GM23248 (cell line): ENCODE data around the gene POLRMT. TPM values are rescaled to one million over a fixed set of nuclear protein-coding genes. Genes with fewer than 3 reads are reported as not detected.

ENCODE experiments used
- DNase-seq: peaks from one replicate; pipeline ENCODE4 v3.0.0-alpha.2; 2015
- H2AFZ ChIP-seq: fragments of 200-600 bp; sonication (generic); 2 replicates; pipeline ENCODE4 v1.6.1; 2016; ENCODE audit warnings: antibody characterized with exemption
- H3F3A ChIP-seq: fragments of 200-600 bp; sonication (generic); 2 replicates; pipeline ENCODE4 v1.6.1; 2016; ENCODE audit warnings: mild to moderate bottlenecking, antibody characterized with exemption, mixed run types; ENCODE audit not compliant: insufficient read depth
- H3K27ac ChIP-seq: fragments of 200-600 bp; sonication (generic); 2 replicates; pipeline ENCODE4 v1.5.1; 2016; ENCODE audit warnings: mild to moderate bottlenecking
- H3K27me3 ChIP-seq: fragments of 200-600 bp; sonication (generic); replicated peaks from 2 replicates; pipeline ENCODE4 v1.6.1; 2016; ENCODE audit warnings: mild to moderate bottlenecking; ENCODE audit not compliant: insufficient read depth
- H3K36me3 ChIP-seq: fragments of 200-600 bp; sonication (generic); 2 replicates; pipeline ENCODE4 v1.6.1; 2016; ENCODE audit warnings: low read depth, mild to moderate bottlenecking
- H3K4me1 ChIP-seq: fragments of 200-600 bp; sonication (generic); 2 replicates; pipeline ENCODE4 v1.6.1; 2016; ENCODE audit warnings: mild to moderate bottlenecking; ENCODE audit not compliant: insufficient read depth
- H3K4me2 ChIP-seq: fragments of 200-600 bp; sonication (generic); one replicate; pipeline ENCODE4 v1.6.1; 2016; ENCODE audit warnings: mild to moderate bottlenecking; ENCODE audit not compliant: unreplicated experiment
- H3K4me3 ChIP-seq: fragments of 200-600 bp; sonication (generic); 2 replicates; pipeline ENCODE4 v1.5.1; 2016; ENCODE audit warnings: mild to moderate bottlenecking
- H3K79me2 ChIP-seq: fragments of 200-600 bp; sonication (generic); 2 replicates; pipeline ENCODE4 v1.6.1; 2016; ENCODE audit warnings: mild to moderate bottlenecking; ENCODE audit not compliant: insufficient read depth
- H3K9ac ChIP-seq: fragments of 200-600 bp; sonication (generic); 2 replicates; pipeline ENCODE4 v1.6.1; 2016; ENCODE audit warnings: mild to moderate bottlenecking
- H3K9me2 ChIP-seq: fragments of 200-600 bp; sonication (generic); 2 replicates; pipeline ENCODE4 v1.6.1; 2016; ENCODE audit warnings: mixed run types, mild to moderate bottlenecking, moderate library complexity; ENCODE audit not compliant: insufficient read depth
- H3K9me3 ChIP-seq: fragments of 200-600 bp; sonication (generic); one replicate; pipeline ENCODE4 v1.6.1; 2017; ENCODE audit warnings: low read depth
- H4K20me1 ChIP-seq: fragments of 200-600 bp; sonication (generic); 2 replicates; pipeline ENCODE4 v1.6.0; 2016; ENCODE audit not compliant: insufficient read depth
- EZH2 ChIP-seq: fragments of 200-600 bp; sonication (generic); IDR thresholded peaks from 2 replicates; pipeline ENCODE4 v1.6.1; 2018; ENCODE audit warnings: antibody characterized with exemption, mild to moderate bottlenecking; ENCODE audit not compliant: insufficient read depth, poor library complexity, severe bottlenecking
- EZH2phosphoT487 ChIP-seq: fragments of 200-600 bp; sonication (generic); IDR thresholded peaks from 2 replicates; pipeline ENCODE4 v1.6.1; 2018; ENCODE audit warnings: antibody characterized with exemption, moderate library complexity, mild to moderate bottlenecking, low read depth; ENCODE audit not compliant: insufficient read depth
- WGBS, 2 experiments: methylation state at CpG; one replicate each; pipeline ENCODE4 v1.1.6; 2015 to 2017; ENCODE audit warnings: low lambda C conversion rate in 2 of 2, low coverage in 1 of 2; ENCODE audit errors: missing lambda C conversion rate in 2 of 2; 5-methylcytosine and 5-hydroxymethylcytosine counted together
- in situ Hi-C: fragments of 300-500 bp; cut with MboI; formaldehyde crosslinking; loops from 2 replicates; pipeline ENCODE4 v1.15.0; 2020
- polyA plus RNA-seq: library from polyadenylated mRNA; unstranded; fragments of >200 nt; fragmentation: Nextera tagmentation; extraction: Ambion mirVana; gene quantifications from 2 replicates; pipeline ENCODE4 v1.2.1, GENCODE V29; 2016
- total RNA-seq: library from RNA; depleted of rRNA; stranded (reverse); fragments of >200 nt; shearing (Covaris generic); gene quantifications from 2 replicates; pipeline ENCODE4 v1.2.3, GENCODE V29; 2014

Gene POLRMT
- total and polyA plus RNA-seq, 2 experiments from 2014 or later: 23.6 to 36.2 TPM

DNA sequence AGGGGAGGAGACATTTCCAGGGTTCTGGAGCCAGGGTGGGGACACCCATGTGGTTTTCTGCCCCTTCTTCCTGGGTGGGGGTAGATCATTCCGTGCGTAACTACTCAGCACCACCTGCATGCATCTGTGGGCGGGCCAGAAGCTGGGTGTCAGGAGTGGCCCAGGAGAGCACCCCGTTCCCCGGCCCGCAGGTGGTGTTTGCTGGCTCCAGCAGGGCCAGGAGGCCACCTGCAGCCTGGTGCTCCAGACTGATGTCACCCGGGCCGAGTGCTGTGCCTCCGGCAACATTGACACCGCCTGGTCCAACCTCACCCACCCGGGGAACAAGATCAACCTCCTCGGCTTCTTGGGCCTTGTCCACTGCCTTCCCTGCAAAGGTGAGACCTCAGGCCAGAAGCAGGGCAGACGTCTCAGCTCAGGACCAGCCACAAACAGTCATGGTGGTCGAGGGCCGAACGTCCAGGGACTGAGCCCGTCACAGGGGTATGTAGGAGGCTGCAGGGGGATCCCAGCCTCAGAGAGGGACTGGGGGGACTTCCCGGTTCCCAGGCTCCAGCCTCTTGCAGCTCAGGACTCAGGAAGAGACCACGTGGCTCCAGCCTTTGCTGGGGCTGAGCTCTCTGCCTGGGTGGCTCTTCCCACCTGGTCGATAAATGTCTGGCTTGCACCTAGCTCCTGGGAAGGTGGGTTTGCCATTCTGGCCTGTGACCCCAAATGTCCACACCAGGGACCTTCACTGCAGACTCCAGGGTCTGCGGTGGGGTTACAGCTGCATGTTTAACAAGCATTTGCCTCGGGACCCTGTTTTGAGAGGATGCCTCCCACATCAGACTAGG, 44.5 kb upstream of the POLRMT start:
- H3K4me3 ChIP-seq: peak overlapping the region; percentile 78
- peak; percentile 42 for DNase-seq
- WGBS, 2 experiments: 36 to 37% methylated on average over 18 to 21 of the region's 22 CpGs

DNA sequence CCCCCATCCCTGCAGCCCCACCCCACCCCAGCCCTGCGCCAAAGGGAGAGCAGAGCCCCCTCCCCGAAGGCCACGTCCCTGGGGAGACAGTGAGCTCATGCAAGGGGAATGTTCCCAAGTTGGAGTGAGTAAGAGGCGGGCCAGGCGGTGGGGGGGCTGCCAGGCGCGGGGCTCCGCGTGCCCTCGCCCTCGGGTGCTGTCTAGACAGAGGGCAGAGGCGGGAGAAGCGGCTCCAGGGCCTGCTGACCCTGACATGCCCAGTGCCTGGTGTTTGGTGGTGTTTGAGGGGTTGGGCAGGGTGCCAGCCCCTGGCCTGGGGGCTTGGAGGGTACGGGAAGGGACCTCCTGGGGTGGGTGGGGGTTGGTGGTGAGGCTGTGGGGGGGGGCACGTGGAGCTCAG, 43.9 kb upstream of the POLRMT start:
- H3F3A ChIP-seq: no peaks in the 10 kb centered on the region; the same call in 1 of the 2 replicates
- H3K9me3 ChIP-seq: no peaks in the 10 kb centered on the region
- H3K4me3 ChIP-seq: peak overlapping the region; percentile 78
- peak overlapping the region; percentile 84 for H3K9ac ChIP-seq
- in situ Hi-C loops: no loop called here
- no peak overlapping the region for H2AFZ ChIP-seq
- no peaks in the 10 kb centered on the region for H3K9me2 ChIP-seq
- H3K4me1 ChIP-seq: peaks cover 5% of the 10 kb centered on the region; the same call in 1 of the 2 replicates
- peak; percentile 93 for DNase-seq
- no peaks in the 10 kb centered on the region for H3K36me3 ChIP-seq
- no peaks in the 10 kb centered on the region for H3K27me3 ChIP-seq
- WGBS, 2 experiments: 1 to 2% methylated on average over 11 to 15 of the region's 15 CpGs
- H3K4me2 ChIP-seq: peak overlapping the region; percentile 87
- TF ChIP-seq EZH2phosphoT487 (no peak), EZH2 (no peak)
- H3K27ac ChIP-seq: peak overlapping the region; percentile 48
- no peaks in the 10 kb centered on the region for H4K20me1 ChIP-seq
- peaks cover 19% of the 10 kb centered on the region; the same call in 1 of the 2 replicates for H3K79me2 ChIP-seq

More for the DNA sequence above, 44.5 kb upstream of the POLRMT start:
- peak overlapping the region; percentile 87 for H3K4me2 ChIP-seq
- H3K9me3 ChIP-seq: no peaks in the 10 kb centered on the region
- in situ Hi-C loops: no loop called here
- peak overlapping the region; percentile 48 for H3K27ac ChIP-seq
- H3K9me2 ChIP-seq: no peaks in the 10 kb centered on the region
- no peak overlapping the region for H2AFZ ChIP-seq
- H3K27me3 ChIP-seq: no peaks in the 10 kb centered on the region
- no peaks in the 10 kb centered on the region; the same call in 1 of the 2 replicates for H3F3A ChIP-seq
- TF ChIP-seq EZH2 (no peak), EZH2phosphoT487 (no peak)
- H3K9ac ChIP-seq: peak overlapping the region; percentile 84
- H3K4me1 ChIP-seq: peaks cover 5% of the 10 kb centered on the region; the same call in 1 of the 2 replicates
- no peaks in the 10 kb centered on the region for H4K20me1 ChIP-seq
- H3K79me2 ChIP-seq: peaks cover 19% of the 10 kb centered on the region; the same call in 1 of the 2 replicates
- no peaks in the 10 kb centered on the region for H3K36me3 ChIP-seq

DNA sequence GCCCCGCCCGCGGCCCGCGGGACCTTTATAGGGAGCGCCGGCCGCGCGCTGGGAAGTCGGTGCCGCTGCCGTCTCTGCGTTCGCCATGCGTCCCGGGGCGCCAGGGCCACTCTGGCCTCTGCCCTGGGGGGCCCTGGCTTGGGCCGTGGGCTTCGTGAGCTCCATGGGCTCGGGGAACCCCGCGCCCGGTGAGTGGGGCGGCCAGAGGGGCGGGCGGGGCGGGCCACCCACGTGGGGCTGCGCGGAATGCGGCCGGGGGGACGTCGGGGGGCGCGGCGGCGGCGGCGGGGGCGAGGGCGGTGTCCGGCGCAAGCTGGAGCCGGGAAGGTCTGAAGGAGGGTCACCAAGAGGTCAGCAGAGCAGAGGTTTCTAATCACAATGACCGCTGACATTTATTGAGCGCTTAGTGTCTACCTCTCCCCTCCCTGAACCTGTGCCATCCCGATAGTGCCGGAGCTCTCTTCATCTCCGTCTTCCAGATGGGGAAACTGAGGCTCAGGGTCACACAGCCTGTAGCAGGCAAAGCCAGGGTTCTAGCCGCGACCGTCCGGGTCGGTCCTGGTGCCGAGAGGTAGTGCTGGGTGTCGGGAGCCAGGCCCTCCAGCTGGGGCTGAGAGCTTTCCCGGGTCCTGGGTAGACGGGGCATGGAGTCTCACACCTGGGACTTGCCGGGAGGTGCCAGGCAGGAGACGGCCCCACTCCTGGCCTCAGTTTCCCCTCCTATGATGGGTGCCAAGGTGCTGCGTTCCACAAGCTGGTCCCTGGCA, 43.2 kb upstream of the POLRMT start, which contains the start of gene FSTL3:
Gene FSTL3 (plus strand): TSS at position 54 of the 767 bp plus-strand sequence. CDS start 32 bp downstream, at position 86.
- H3K9ac ChIP-seq: peak within 1 kb of the TSS; percentile 84
- 1 to 3% methylated on average over 38 to 45 of the region's 63 CpGs for WGBS, 2 experiments
- H3K27me3 ChIP-seq: no peaks in the 10 kb centered on the region
- peak within 1 kb of the TSS; percentile 78 for H3K4me3 ChIP-seq
- no peaks in the 10 kb centered on the region for H3K9me2 ChIP-seq
- peak within 1 kb of the TSS; percentile 87 for H3K4me2 ChIP-seq
- in situ Hi-C loops: no loop called here
- no peaks in the 10 kb centered on the region for H4K20me1 ChIP-seq
- no peaks in the 10 kb centered on the region for H3K36me3 ChIP-seq
- H3F3A ChIP-seq: no peaks in the 10 kb centered on the region; the same call in 1 of the 2 replicates
- peak within 1 kb of the TSS; percentile 48 for H3K27ac ChIP-seq
- H2AFZ ChIP-seq: 0 out of 2 replicates have a peak within 1 kb of the TSS, but pooled peaks have one; percentile 26
- no peak for TF ChIP-seq EZH2phosphoT487
- TF ChIP-seq EZH2: no peak
- peaks cover 5% of the 10 kb centered on the region; the same call in 1 of the 2 replicates for H3K4me1 ChIP-seq
- DNase-seq: peak; percentile 69
- no peaks in the 10 kb centered on the region for H3K9me3 ChIP-seq
- H3K79me2 ChIP-seq: peaks cover 19% of the 10 kb centered on the region; the same call in 1 of the 2 replicates

DNA sequence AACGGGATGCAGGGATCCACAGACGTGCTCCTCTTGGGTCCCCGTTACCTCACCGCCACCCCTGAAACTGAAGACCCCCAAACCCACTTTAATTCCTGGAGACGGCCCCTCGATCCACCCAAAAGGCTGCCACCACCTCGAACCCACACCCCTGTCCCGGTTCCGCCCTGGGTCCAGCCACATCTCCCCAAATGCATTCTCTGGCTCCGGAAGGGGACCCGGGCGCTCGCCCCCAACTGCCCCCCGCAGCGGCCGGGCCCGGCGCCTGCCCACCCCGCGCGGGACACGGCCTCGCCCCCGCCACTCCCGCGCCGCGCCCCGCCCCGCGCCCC, 42.6 kb upstream of the POLRMT start:
- no peak for TF ChIP-seq EZH2
- no peak for TF ChIP-seq EZH2phosphoT487
- 3 to 13% methylated on average over 5 to 31 of the region's 31 CpGs for WGBS, 2 experiments
- Histone ChIP-seq H2AFZ (no peak overlapping the region), H3K27me3 (no peaks in the 10 kb centered on the region), H3K9me3 (no peaks in the 10 kb centered on the region), H4K20me1 (no peaks in the 10 kb centered on the region), H3K4me3 (no peak overlapping the region; the same call in 1 of the 2 replicates), H3K4me2 (peak overlapping the region; percentile 28), H3K4me1 (peaks cover 5% of the 10 kb centered on the region; the same call in 1 of the 2 replicates), H3K36me3 (no peaks in the 10 kb centered on the region), H3K9ac (peak overlapping the region; percentile 84; the same call in 1 of the 2 replicates), H3K79me2 (peaks cover 19% of the 10 kb centered on the region; the same call in 1 of the 2 replicates), H3F3A (no peaks in the 10 kb centered on the region; the same call in 1 of the 2 replicates), H3K27ac (no peak overlapping the region), H3K9me2 (no peaks in the 10 kb centered on the region)
- in situ Hi-C loops: no loop called here
- no peak for DNase-seq
